Calu3 (cell line): Measurements from ENCODE around the gene PEPD. TPM values are rescaled to one million over a fixed set of nuclear protein-coding genes. Genes with fewer than 3 reads are reported as not detected.

Experiments
- BruUV-seq: library from RNA; stranded (reverse); fragments of 400-500 nt; replicated peaks from 2 replicates; lab custom pipeline; 2021; lab: Mats Ljungman, UMichigan
- CTCF ChIA-PET: fragments of 300-600 bp; sonication (Branson Sonifier 250); formaldehyde crosslinking; loops from one replicate; lab custom pipeline; 2022; ENCODE audit warnings: antibody characterized with exemption; lab: Charles Lee
- DNase-seq: peaks from one replicate; pipeline ENCODE4 v3.0.0; 2022
- H3K27ac Mint-ChIP-seq: one replicate; pipeline ENCODE4 v1.8.0; 2022; ENCODE audit warnings: mixed read lengths; ENCODE audit not compliant: unreplicated experiment
- H3K27me3 Mint-ChIP-seq: one replicate; pipeline ENCODE4 v1.8.0; 2022; ENCODE audit warnings: mixed read lengths; ENCODE audit not compliant: unreplicated experiment
- H3K36me3 Mint-ChIP-seq: one replicate; pipeline ENCODE4 v1.8.0; 2022; ENCODE audit warnings: mild to moderate bottlenecking, moderate library complexity, mixed read lengths; ENCODE audit not compliant: insufficient read depth, unreplicated experiment
- H3K4me1 Mint-ChIP-seq: one replicate; pipeline ENCODE4 v1.8.0; 2022; ENCODE audit warnings: mild to moderate bottlenecking, low read depth, mixed read lengths; ENCODE audit not compliant: unreplicated experiment
- H3K4me3 Mint-ChIP-seq: one replicate; pipeline ENCODE4 v1.8.0; 2022; ENCODE audit warnings: mild to moderate bottlenecking, low read depth, moderate library complexity, mixed read lengths; ENCODE audit not compliant: unreplicated experiment
- H3K9me3 Mint-ChIP-seq: one replicate; pipeline ENCODE4 v1.8.0; 2022; ENCODE audit warnings: low read depth, mixed read lengths; ENCODE audit not compliant: unreplicated experiment
- intact Hi-C: fragments of 100-400 bp; cut with micrococcal nuclease; formaldehyde crosslinking; loops from one replicate; pipeline ENCODE4 v1.10.0; 2022; ENCODE audit not compliant: unreplicated experiment
- total RNA-seq: library from RNA; stranded (reverse); gene quantifications from 2 replicates; pipeline ENCODE4 v1.2.3, GENCODE V29; 2022
- TF ChIP-seq, protein P1 (sequence below): fragments of 200-600 bp; IDR thresholded peaks from one replicate; pipeline ENCODE4 v1.8.0; 2022; ENCODE audit warnings: antibody characterized with exemption; ENCODE audit not compliant: unreplicated experiment

Gene PEPD
- total RNA-seq, 1 experiment from 2014 or later: 65.5 TPM

DNA sequence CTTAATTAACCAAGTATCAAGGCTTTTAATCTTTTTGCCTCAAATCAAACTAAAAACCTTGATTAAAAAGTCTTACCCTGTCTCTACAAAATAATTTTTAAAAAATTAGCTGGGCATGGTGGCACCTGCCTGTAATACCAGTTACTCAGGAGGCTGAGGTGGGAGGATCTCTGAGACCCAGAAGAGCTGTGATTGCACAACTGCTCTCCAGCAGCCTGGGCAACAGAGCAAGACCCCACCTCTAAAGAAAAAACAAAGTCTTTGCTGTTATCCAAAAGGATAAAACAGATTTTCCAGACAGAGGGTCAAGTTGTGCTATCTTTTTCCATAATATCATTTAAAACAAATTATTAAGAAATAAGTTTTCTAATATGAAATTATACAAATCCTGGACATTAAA is 174.9 kb downstream of the PEPD start:
- no peaks in the 10 kb centered on the region for H3K36me3 Mint-ChIP-seq
- no peak for DNase-seq
- no peaks in the 10 kb centered on the region for H3K4me1 Mint-ChIP-seq
- no peaks in the 10 kb centered on the region for H3K9me3 Mint-ChIP-seq
- intact Hi-C loops: no loop called here
- CTCF ChIA-PET: no interaction called here
- TF ChIP-seq, protein P1, sequence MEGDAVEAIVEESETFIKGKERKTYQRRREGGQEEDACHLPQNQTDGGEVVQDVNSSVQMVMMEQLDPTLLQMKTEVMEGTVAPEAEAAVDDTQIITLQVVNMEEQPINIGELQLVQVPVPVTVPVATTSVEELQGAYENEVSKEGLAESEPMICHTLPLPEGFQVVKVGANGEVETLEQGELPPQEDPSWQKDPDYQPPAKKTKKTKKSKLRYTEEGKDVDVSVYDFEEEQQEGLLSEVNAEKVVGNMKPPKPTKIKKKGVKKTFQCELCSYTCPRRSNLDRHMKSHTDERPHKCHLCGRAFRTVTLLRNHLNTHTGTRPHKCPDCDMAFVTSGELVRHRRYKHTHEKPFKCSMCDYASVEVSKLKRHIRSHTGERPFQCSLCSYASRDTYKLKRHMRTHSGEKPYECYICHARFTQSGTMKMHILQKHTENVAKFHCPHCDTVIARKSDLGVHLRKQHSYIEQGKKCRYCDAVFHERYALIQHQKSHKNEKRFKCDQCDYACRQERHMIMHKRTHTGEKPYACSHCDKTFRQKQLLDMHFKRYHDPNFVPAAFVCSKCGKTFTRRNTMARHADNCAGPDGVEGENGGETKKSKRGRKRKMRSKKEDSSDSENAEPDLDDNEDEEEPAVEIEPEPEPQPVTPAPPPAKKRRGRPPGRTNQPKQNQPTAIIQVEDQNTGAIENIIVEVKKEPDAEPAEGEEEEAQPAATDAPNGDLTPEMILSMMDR: no peak
- no TSS peak for BruUV-seq
- no peak overlapping the region for H3K27ac Mint-ChIP-seq
- H3K4me3 Mint-ChIP-seq: no peak overlapping the region
- peaks cover 99% of the 10 kb centered on the region for H3K27me3 Mint-ChIP-seq

DNA sequence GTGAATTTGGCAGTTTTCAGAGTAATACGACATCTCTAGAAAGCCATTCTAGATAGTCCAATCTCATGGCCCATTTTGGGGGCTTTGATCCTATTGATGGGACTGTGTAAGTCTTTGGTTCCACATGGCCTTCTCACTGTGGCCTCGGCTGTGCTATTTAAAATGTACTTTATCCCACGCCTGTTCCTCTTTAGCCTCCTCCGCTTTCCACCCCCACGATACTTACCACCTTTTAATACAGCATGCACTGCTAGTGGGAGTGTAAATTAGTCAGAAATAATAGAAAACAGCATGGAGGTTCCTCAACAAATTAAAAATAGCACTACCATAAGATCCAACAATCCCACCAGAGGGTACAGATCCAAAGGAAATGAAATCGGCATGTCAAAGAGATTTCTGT is 176.4 kb downstream of the PEPD start:
- DNase-seq: no peak
- Mint-ChIP-seq H3K9me3 (no peaks in the 10 kb centered on the region), H3K4me1 (no peaks in the 10 kb centered on the region), H3K4me3 (no peak overlapping the region), H3K36me3 (no peaks in the 10 kb centered on the region), H3K27me3 (peaks cover 99% of the 10 kb centered on the region), H3K27ac (no peak overlapping the region)
- CTCF ChIA-PET: no interaction called here
- intact Hi-C loops: no loop called here
- BruUV-seq: no TSS peak
- TF ChIP-seq, protein P1: no peak

DNA sequence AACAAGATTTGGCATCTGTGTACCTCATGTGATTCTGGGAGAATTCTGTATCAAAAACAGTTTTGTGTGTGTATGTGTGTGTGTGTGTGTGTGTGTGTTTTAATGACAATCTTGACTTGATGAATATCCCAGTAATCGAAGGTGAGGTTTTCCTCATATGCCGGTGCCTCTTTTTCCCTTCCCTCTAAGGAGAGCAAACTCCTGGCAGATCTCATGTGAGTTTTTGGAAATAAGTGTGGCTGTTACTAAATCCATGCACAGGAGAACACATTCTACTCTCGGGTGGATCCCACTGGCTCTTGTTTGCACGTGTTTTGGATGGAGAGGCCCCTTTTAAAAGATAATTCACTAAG is 177.0 kb downstream of the PEPD start:
- CTCF ChIA-PET: no interaction called here
- no peak for DNase-seq
- intact Hi-C loops: no loop called here
- Mint-ChIP-seq H3K4me1 (no peaks in the 10 kb centered on the region), H3K4me3 (no peak overlapping the region), H3K27ac (no peak overlapping the region), H3K9me3 (no peaks in the 10 kb centered on the region), H3K27me3 (peaks cover 99% of the 10 kb centered on the region), H3K36me3 (no peaks in the 10 kb centered on the region)
- TF ChIP-seq, protein P1: no peak
- BruUV-seq: no TSS peak

DNA sequence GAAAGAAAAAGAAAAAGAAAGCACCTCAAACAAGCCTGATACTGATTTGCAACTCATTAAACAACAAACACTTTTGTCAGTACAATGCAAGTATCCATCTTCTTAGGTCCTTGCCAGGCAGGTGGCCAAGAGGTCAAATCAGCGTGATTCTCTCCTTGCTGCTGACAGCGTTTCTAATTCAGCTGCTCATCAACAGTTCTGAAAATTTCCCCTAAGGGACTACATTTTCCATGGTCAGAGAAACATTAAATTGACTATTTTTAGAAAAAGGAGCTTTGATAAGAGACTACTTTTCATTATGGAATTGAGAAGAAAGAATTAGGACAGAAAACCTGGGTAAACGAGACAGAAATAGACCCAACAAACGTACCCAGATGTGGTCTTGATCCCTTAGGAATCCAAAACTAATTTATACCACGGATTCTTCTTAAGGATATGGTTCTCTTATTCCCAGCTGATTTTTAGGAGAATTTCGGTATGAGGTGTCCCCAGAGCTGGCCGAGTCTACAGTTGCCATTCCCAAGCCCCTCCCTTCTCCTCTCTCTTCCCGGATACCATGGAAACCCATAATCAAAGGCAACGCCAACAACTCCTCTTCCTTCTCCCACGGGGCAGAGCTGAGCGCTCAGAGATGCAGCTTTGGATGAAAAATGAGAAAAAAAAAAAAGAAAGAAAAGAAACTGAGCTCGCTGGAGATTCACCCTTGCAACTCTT is 177.6 kb downstream of the PEPD start:
- TF ChIP-seq, protein P1: no peak
- no TSS peak for BruUV-seq
- Mint-ChIP-seq H3K4me3 (no peak overlapping the region), H3K27ac (no peak overlapping the region), H3K4me1 (no peaks in the 10 kb centered on the region), H3K9me3 (no peaks in the 10 kb centered on the region), H3K27me3 (peaks cover 99% of the 10 kb centered on the region), H3K36me3 (no peaks in the 10 kb centered on the region)
- CTCF ChIA-PET: no interaction called here
- DNase-seq: no peak
- intact Hi-C loops: no loop called here
